IPS-18a (cell line): ENCODE results near the gene OPN1SW.
A peak's percentile ranks its signal among the peaks of the same experiment; 100 is the strongest.

Source experiments
- H3K27ac ChIP-seq: one replicate; pipeline ENCODE4 v1.5.1; 2013; ENCODE audit warnings: low read length
- H3K27me3 ChIP-seq: one replicate; pipeline ENCODE4 v1.6.1; 2013; ENCODE audit warnings: mild to moderate bottlenecking, low read length; ENCODE audit not compliant: control insufficient read depth, insufficient read depth
- H3K36me3 ChIP-seq: one replicate; pipeline ENCODE4 v1.6.1; 2013; ENCODE audit warnings: low read depth, low read length; ENCODE audit not compliant: control insufficient read depth
- H3K4me1 ChIP-seq: one replicate; pipeline ENCODE4 v1.6.1; 2013; ENCODE audit warnings: low read depth, low read length; ENCODE audit not compliant: control insufficient read depth
- H3K4me3 ChIP-seq: one replicate; pipeline ENCODE4 v1.5.1; 2013; ENCODE audit warnings: low read length
- H3K9ac ChIP-seq: one replicate; pipeline ENCODE4 v1.6.1; 2013; ENCODE audit warnings: mild to moderate bottlenecking, low read length, moderate library complexity
- H3K9me3 ChIP-seq: one replicate; pipeline ENCODE4 v1.6.1; 2013; ENCODE audit warnings: low read depth, low read length; ENCODE audit not compliant: control insufficient read depth

Gene OPN1SW

GRCh38 chr7:128791972-128792327, 16.4 kb upstream of the OPN1SW start:
- Histone ChIP-seq H3K36me3 (no peaks in the 10 kb centered on the region), H3K4me1 (peaks cover 22% of the 10 kb centered on the region), H3K9me3 (no peaks in the 10 kb centered on the region), H3K27ac (no peak overlapping the region), H3K4me3 (peak overlapping the region; percentile 63), H3K9ac (peak overlapping the region; percentile 23), H3K27me3 (no peaks in the 10 kb centered on the region)

- Histone ChIP-seq H3K27me3 (no peaks in the 10 kb centered on the region), H3K36me3 (no peaks in the 10 kb centered on the region), H3K4me1 (peaks cover 22% of the 10 kb centered on the region), H3K27ac (no peak within 1 kb of the TSS), H3K9me3 (no peaks in the 10 kb centered on the region), H3K9ac (peak within 1 kb of the TSS; percentile 23), H3K4me3 (peak within 1 kb of the TSS; percentile 63)
Observed at GRCh38 chr7:128791121-128791971, 15.8 kb upstream of the OPN1SW start, which contains the start of gene CCDC136. TSS of gene CCDC136 (plus strand) at chr7:128791968. CDS start at chr7:128792412, 444 bp downstream.

GRCh38 chr7:128790315-128791041, 14.9 kb upstream of the OPN1SW start:
- H3K4me1 ChIP-seq, result peaks cover 22% of the 10 kb centered on the region
- H3K4me3 ChIP-seq, result peak overlapping the region; percentile 63
- no peaks in the 10 kb centered on the region for H3K9me3 ChIP-seq
- H3K27ac ChIP-seq, result no peak overlapping the region
- no peak overlapping the region for H3K9ac ChIP-seq
- no peaks in the 10 kb centered on the region for H3K27me3 ChIP-seq
- H3K36me3 ChIP-seq, result no peaks in the 10 kb centered on the region

- H3K27me3 ChIP-seq, result no peaks in the 10 kb centered on the region
- no peaks in the 10 kb centered on the region for H3K9me3 ChIP-seq
- peaks cover 16% of the 10 kb centered on the region for H3K4me1 ChIP-seq
- H3K36me3 ChIP-seq, result no peaks in the 10 kb centered on the region
- H3K9ac ChIP-seq, result no peak overlapping the region
- no peak overlapping the region for H3K27ac ChIP-seq
- H3K4me3 ChIP-seq, result no peak overlapping the region
Observed at GRCh38 chr7:128788446-128789412, 13.1 kb upstream of the OPN1SW start.

DNA sequence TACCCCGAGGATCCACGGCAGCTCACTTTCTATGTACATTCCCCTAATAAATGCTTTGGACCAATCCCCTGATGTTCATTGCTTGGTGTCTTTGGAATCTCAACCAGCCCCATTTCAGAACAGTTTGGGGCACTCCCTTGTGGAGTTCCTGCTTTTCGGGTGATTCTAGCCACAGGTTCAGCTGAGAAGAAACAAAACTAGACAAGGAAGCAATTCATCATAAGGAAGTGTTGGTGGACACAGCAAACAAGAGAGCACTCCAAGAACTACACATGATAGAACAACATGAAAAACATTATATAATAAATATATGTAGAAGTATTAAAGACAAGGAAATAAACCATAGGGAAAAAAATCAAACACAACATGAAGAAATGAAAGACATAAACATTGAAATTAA, 10.1 kb upstream of the OPN1SW start:
- Histone ChIP-seq H3K4me3 (no peak overlapping the region), H3K4me1 (peaks cover 10% of the 10 kb centered on the region), H3K27me3 (no peaks in the 10 kb centered on the region), H3K9ac (no peak overlapping the region), H3K27ac (no peak overlapping the region), H3K9me3 (no peaks in the 10 kb centered on the region), H3K36me3 (no peaks in the 10 kb centered on the region)

DNA sequence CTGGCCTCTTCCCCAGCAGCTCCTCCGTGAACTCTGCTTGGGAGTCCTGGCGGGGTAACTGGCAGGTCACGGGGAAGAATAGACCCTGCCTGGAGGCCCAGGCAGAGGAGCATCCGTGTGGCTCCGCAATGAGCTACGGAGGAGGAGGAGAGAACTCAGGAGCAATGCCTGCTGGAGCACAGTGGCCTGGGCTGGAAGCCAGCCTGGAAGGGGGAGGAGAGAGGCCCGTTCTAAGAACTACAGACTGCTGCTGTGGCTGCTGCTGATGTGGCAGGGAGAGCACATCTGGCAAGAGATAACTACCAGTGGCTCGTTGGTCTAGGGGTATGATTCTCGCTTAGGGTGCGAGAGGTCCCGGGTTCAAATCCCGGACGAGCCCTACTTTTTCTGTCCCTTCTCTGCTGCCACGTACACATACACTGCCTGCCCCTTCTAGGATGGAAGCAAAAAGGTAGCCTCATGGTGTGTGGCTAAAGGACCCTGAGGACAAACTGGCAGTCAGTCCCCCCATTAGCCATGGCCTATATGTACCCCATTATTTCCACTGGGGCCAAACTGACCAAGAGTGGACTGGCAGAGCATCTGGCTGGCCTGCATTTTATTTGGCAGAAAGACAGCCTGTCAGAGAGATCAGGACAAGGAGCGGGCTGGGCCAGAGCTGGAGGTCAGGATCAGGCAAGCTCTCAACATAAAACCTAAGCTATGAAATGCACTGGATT, 7.7 kb upstream of the OPN1SW start:
- H3K4me3 ChIP-seq, result peak overlapping the region; percentile 68
- H3K4me1 ChIP-seq, result peaks cover 6% of the 10 kb centered on the region
- no peaks in the 10 kb centered on the region for H3K9me3 ChIP-seq
- H3K27me3 ChIP-seq, result no peaks in the 10 kb centered on the region
- no peak overlapping the region for H3K27ac ChIP-seq
- no peaks in the 10 kb centered on the region for H3K36me3 ChIP-seq
- H3K9ac ChIP-seq, result peak overlapping the region; percentile 16

- H3K4me1 ChIP-seq, result peaks cover 6% of the 10 kb centered on the region
- no peaks in the 10 kb centered on the region for H3K27me3 ChIP-seq
- H3K9ac ChIP-seq, result no peak overlapping the region
- no peaks in the 10 kb centered on the region for H3K9me3 ChIP-seq
- H3K36me3 ChIP-seq, result no peaks in the 10 kb centered on the region
- H3K4me3 ChIP-seq, result no peak overlapping the region
- no peak overlapping the region for H3K27ac ChIP-seq
Observed at GRCh38 chr7:128781851-128782250, 6.3 kb upstream of the OPN1SW start.

GRCh38 chr7:128781126-128781525, 5.5 kb upstream of the OPN1SW start:
- Histone ChIP-seq H3K27me3 (no peaks in the 10 kb centered on the region), H3K27ac (no peak overlapping the region)

GRCh38 chr7:128778946-128779345, 3.4 kb upstream of the OPN1SW start:
- Histone ChIP-seq H3K36me3 (no peaks in the 10 kb centered on the region), H3K27ac (no peak overlapping the region), H3K4me3 (no peak overlapping the region), H3K4me1 (peaks cover 6% of the 10 kb centered on the region), H3K9ac (no peak overlapping the region), H3K9me3 (no peaks in the 10 kb centered on the region), H3K27me3 (no peaks in the 10 kb centered on the region)

More at GRCh38 chr7:128781126-128781525, 5.5 kb upstream of the OPN1SW start:
- Histone ChIP-seq H3K36me3 (no peaks in the 10 kb centered on the region), H3K9ac (no peak overlapping the region), H3K9me3 (no peaks in the 10 kb centered on the region), H3K4me1 (peaks cover 6% of the 10 kb centered on the region), H3K4me3 (no peak overlapping the region)

- H3K9me3 ChIP-seq, result no peaks in the 10 kb centered on the region
- H3K27me3 ChIP-seq, result no peaks in the 10 kb centered on the region
- peaks cover 4% of the 10 kb centered on the region for H3K36me3 ChIP-seq
- H3K4me3 ChIP-seq, result no peak overlapping the region
- peaks cover 1% of the 10 kb centered on the region for H3K4me1 ChIP-seq
- no peak overlapping the region for H3K27ac ChIP-seq
- no peak overlapping the region for H3K9ac ChIP-seq
Observed at GRCh38 chr7:128777156-128778123, 1.8 kb upstream of the OPN1SW start.
